ENCODE results near the gene SCRN2.

The SCRN2 gene

DNA sequence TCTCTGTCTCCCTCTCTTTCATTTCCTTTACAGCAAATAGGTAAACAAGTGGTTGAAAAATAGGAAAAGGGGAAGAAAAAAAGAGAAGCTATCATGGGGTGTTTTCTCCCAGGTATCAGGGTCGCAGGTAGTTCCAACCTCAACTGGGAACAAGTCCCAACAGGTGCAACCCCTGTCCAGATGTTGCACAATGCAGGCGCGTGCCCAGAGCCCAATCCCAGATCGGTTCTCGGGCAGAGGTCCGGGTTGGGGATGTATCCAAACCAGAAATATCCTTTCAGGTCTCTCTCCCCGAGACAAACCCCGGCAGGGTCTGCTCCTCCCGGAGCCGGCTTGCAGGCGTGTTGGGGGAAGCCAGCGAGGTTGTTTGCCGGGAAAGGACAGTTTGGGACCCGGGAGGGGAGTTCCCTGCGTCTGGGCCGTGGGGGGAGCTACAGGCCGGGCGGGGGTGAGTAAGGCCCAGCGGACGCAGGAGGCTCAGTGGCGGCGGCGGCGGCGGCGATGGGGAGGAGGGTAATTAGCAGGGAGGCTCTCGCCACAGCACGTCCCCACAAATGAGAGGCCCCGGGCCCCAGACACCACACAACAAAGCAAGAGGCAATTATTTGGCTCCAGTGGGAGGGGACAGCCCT is 31.1 kb upstream of the SCRN2 start:
- no peak for DNase-seq (ENCODE audit: low spot score)

DNA sequence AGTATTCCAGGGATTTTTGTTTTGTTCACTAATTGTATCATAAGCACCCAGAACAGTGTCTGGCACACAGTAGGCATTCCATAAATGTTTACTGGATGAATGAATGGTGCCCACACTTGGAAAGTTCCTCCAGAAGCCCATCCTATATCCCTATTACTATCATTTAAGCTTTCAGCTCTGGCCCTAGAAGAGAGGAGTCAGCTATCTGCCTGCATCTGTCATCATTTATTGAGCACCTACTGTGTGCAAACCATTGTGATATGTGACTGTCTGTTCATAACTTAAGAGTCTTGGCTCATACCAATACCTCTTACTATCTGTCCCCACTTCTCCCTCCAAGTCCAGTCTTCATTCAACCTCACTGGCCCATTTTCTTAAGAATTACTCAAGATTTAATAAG is 30.0 kb upstream of the SCRN2 start:
- DNase-seq (ENCODE audit: low spot score): no peak

DNA sequence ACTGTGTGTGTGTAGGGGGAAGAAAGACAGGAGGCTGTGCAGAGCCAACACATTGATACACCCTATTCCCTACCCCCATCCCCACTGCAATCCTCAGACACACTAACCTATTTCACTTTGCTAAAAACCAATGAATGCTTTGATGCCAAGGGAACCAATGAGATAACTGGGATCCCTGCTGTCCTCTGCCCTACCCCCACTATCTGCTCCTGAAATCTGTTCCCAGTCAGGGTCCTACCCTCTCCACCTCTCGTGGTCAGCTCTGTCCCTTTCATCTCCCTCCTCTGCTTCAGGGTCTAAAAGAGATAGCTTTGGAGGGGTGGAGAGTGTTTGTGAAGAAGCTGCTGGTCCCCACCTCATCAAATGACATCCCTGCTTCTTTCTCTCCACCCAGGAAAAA is 29.0 kb upstream of the SCRN2 start:
- DNase-seq (ENCODE audit: low spot score): no peak

DNA sequence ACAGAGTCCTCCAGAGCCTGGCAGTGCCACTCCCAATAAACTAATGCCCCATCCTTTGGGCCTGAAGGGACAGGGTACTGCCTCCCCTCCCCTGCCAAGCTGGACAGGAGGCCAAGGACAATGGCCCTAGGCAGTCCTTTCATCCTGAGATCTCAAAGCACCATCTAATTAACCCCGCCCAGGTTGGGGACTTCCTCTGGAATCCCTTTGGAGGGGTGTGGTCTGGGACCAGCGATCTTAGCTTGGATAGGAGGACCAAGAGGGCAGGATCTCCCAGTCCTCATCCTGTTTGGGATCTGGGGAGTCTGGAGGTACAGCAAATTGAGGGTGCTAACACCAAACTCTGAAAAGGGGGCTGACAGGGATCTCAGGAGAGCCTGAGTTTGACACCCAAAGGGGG is 28.0 kb upstream of the SCRN2 start:
- no peak for DNase-seq (ENCODE audit: low spot score)

- DNase-seq (ENCODE audit: low spot score): no peak
These were observed 26.9 kb upstream of the SCRN2 start for GRCh38 chr17:47867813-47868533.

DNA sequence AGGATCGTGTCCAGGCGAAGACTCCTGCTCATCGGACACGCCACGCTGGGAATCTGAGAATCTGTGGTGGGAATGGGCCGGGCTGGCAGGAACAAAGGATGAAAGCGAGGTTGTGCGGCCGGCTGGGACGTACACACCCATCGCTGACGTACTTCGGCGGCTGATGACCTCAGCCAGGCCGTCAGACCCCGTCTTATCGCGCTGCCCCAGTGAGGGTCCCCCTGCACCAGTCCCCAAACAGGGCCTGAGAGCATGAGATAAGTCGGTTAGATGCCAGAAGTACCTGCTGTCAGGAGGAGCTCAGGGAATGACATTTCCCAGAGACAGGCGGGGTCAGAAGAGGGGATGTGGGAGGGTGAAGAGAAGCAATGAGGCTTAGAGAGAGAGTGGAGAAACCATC is 25.9 kb upstream of the SCRN2 start:
- no peak for DNase-seq (ENCODE audit: low spot score)

GRCh38 chr17:47864791-47865216 is 23.7 kb upstream of the SCRN2 start:
- no peak for DNase-seq (ENCODE audit: low spot score)

DNA sequence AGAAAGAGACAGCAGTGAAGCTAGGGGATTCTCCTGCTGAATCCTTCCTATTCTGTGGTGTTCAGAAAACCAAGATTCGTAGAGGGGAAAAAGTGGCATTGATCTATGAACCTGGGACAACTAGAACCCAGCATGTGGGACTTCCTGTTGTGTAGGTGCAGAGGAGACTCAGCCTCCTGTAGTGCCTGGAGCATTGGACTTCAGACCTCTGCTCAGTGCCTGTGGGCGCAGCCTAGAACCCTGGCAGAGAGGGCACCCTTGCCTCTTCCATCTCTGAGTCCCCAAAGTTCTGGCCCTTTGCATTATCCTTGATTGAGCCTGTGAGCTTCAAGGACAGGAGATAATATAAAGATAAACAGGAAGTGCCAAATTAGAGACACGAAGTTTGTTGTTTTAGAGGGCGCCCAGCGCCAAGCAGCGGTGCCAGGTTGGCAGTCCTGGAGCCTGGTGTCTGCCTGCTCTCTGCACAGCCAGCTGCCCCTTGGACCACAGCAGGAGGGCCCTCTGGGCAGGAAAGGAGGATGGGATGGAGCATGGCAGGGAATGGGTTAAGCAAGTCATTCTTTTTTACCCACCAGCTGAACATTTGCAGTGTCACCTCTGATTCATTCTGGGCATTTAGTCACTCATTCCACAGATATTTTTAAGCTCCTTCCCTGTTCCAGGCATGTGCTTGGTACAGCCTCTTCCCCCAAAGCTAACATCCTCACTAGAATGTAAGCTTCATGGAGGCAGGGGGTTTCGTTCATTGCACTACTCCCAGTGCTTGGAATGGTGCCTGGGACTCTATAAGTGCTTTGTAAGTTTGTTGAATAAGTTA is 21.8 kb upstream of the SCRN2 start:
- no peak for DNase-seq (ENCODE audit: low spot score)

DNA sequence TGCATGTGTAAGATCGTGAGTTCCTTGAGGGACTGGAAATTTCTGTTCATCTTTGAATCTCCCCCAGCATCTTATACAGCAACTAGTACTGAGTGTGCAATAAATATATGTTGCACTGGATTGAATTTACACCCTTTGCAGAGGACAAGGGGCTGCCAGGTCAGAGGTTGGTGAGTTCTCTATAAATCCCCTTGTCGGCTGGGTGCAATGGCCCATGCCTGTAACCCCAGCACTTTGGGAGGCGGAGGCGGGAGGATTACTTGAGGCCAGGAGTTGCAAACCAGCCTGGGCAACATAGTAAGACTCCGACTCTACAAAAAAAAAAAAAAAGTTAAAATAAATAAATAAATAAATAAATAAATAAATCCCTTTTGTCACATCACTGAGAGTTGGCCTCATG is 19.3 kb upstream of the SCRN2 start:
- DNase-seq (ENCODE audit: low spot score): no peak

GRCh38 chr17:47857551-47858455 is 16.7 kb upstream of the SCRN2 start:
- DNase-seq (ENCODE audit: low spot score): no peak

DNA sequence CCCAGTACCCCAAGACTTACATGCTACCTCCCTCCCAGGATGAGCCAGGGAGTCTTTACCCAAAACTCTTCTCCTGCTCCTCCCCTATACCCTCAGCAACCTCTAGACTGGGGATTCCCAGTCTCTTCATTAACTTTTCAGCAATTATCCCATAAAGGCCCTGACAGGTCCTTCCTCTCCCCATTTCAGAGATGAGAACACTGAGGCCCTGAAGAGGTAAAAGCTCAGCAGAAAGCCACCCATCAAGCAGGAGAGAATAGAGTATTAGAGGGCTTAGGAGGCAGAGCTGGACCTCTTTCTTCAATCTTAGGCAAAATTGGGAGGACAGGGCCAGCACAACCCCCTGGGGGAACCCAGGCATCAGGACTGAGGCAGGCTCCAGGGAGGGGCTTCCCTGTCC is 15.8 kb upstream of the SCRN2 start:
- DNase-seq (ENCODE audit: low spot score): no peak

- no peak for DNase-seq (ENCODE audit: low spot score)
These were observed 14.7 kb upstream of the SCRN2 start for GRCh38 chr17:47855737-47856136.

- DNase-seq (ENCODE audit: low spot score): no peak
These were observed 12.5 kb upstream of the SCRN2 start for GRCh38 chr17:47853616-47854015.

GRCh38 chr17:47852113-47852949 is 11.3 kb upstream of the SCRN2 start:
- no peak for DNase-seq (ENCODE audit: low spot score)

GRCh38 chr17:47851764-47852112 is 10.7 kb upstream of the SCRN2 start:
- no peak for DNase-seq (ENCODE audit: low spot score)

DNA sequence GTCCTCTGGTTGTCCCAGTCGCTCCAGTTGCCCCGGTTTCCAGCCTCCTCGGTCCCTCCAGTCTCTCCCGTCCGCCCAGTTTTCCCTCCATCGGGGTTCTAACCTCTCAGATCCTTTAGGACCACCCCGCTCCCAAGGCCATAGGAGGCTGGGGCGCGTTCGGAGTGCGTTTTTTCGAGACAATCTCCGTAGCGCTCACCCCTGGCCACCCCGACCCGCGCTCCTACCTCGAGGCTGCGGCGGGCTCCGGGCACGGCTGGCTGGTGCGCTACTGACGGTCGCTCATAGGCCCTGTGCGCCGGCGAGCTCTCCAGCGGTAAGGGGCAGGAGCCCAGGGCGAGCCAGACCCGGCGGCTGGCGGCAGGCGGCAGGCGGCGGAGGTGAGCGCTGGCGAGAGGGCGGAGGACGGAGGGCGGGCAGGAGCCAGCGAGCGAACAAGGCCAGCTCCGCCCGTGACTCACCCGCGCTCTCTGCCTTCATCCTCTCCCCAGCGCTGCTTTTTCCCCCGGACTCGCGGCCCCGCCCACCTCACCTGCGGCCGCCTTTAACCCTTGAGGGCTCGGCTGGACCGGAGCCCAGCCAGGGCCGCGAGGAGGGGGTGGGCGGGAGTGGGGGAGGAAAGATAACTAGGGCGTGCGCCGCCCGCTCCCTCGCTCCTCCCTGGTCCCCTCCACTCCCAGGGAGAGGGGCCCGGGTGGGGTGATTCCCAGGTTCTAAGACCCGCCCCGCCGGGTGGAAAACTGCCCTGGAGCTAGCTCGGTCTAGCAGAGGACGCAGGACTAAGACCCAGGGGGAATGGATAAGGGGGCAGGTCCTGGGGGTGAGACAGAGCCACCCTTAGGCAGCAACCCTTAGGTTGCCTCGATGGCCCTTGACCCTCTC is 9.9 kb upstream of the SCRN2 start, which contains the start of gene SP6:
TSS of gene SP6 (minus strand) at position 472 of the 882 bp plus-strand sequence. CDS start 2,734 bp downstream, outside the sequence.
- no peak for DNase-seq (ENCODE audit: low spot score)

DNA sequence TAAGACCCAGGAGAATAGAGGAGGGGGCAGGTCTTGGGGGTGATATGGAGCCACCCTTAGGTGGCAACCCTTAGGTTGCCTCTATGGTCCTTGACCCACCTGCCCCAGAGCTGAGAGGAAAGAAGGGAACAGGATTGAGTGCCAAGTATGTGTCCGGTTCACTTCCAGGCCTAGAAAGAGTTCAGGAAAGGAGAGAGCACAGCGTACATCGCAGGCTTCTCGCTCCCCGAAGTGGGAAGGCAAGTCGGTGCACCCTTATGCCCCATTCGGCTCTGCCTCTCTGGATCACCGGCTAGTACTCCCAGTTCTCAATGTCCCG is 9.3 kb upstream of the SCRN2 start:
- DNase-seq (ENCODE audit: low spot score): no peak

- no peak for DNase-seq (ENCODE audit: low spot score)
These were observed 7.1 kb upstream of the SCRN2 start for GRCh38 chr17:47848198-47848513.

GRCh38 chr17:47847341-47848197 is 6.5 kb upstream of the SCRN2 start:
- DNase-seq (ENCODE audit: low spot score): no peak
